GM19328 (cell line): ENCODE measurements around the gene WDR4.
"Not testable (repeated sequence)": the region's sequence is repeated elsewhere in the genome, so short reads cannot be mapped to it uniquely, and the experiment has no call there.

Source experiments
- ATAC-seq: cut with Tn5 transposase; IDR thresholded peaks from one replicate; pipeline ENCODE4 v1.9.1; 2021; ENCODE audit warnings: mild to moderate bottlenecking, moderate library complexity; ENCODE audit not compliant: unreplicated experiment

WDR4 gene

GRCh38 chr21:42878993-42879787 is at the start of gene WDR4:
WDR4 (minus strand) TSS chr21:42879539; CDS start chr21:42879495, 44 bp downstream.
- ATAC-seq = peak; percentile 85

- ATAC-seq = not testable (repeated sequence)
Measured at GRCh38 chr21:42927474-42928200, 48.3 kb upstream of the WDR4 start.

GRCh38 chr21:42925114-42925926 is 46.0 kb upstream of the WDR4 start, which contains the start of gene ERVH48-1:
ERVH48-1 (minus strand) TSS chr21:42925630; CDS start chr21:42919006, 6,624 bp downstream.
- no peak for ATAC-seq

- no peak for ATAC-seq
Measured at GRCh38 chr21:42924433-42924751, 45.1 kb upstream of the WDR4 start.

- no peak for ATAC-seq
Measured at GRCh38 chr21:42923553-42924432, 44.5 kb upstream of the WDR4 start.

- no peak for ATAC-seq
Measured at GRCh38 chr21:42922918-42923317, 43.6 kb upstream of the WDR4 start.

- no peak for ATAC-seq
Measured at GRCh38 chr21:42921927-42922326, 42.6 kb upstream of the WDR4 start.

- ATAC-seq = no peak
Measured at GRCh38 chr21:42918291-42918690, 39.0 kb upstream of the WDR4 start.

GRCh38 chr21:42913476-42913875 is 34.1 kb upstream of the WDR4 start:
- ATAC-seq = no peak

GRCh38 chr21:42911920-42912319 is 32.6 kb upstream of the WDR4 start:
- ATAC-seq = not testable (repeated sequence)

- not testable (repeated sequence) for ATAC-seq
Measured at GRCh38 chr21:42908484-42908883, 29.1 kb upstream of the WDR4 start.

GRCh38 chr21:42906233-42906632 is 26.9 kb upstream of the WDR4 start:
- no peak for ATAC-seq

- no peak for ATAC-seq
Measured at GRCh38 chr21:42905195-42905594, 25.9 kb upstream of the WDR4 start.

GRCh38 chr21:42903817-42904216 is 24.5 kb upstream of the WDR4 start:
- ATAC-seq = no peak

- ATAC-seq = no peak
Measured at GRCh38 chr21:42900446-42900845, 21.1 kb upstream of the WDR4 start.

GRCh38 chr21:42892931-42893755 is 13.8 kb upstream of the WDR4 start, which contains the start of gene NDUFV3:
NDUFV3 (plus strand) TSS chr21:42893309; CDS start chr21:42893334, 25 bp downstream.
- ATAC-seq = peak; percentile 88

- no peak for ATAC-seq
Measured at GRCh38 chr21:42892582-42892930, 13.2 kb upstream of the WDR4 start.

GRCh38 chr21:42887326-42887725 is 8.0 kb upstream of the WDR4 start:
- no peak for ATAC-seq

- no peak for ATAC-seq
Measured at GRCh38 chr21:42883921-42884320, 4.6 kb upstream of the WDR4 start.
